GM12873 (cell line): ENCODE results near the gene LY86.

Experiments
- CTCF ChIP-seq: IDR thresholded peaks from 2 replicates; pipeline ENCODE4 v1.5.1; 2012; ENCODE audit warnings: low read depth, mild to moderate bottlenecking, moderate library complexity, low read length, control low read depth; ENCODE audit not compliant: insufficient read depth; ENCODE audit errors: missing control alignments

Gene LY86

GRCh38 chr6:6657820-6658217 is 69.3 kb downstream of the LY86 start:
- TF ChIP-seq CTCF, result no peak

- no peak for TF ChIP-seq CTCF
These were observed 71.2 kb downstream of the LY86 start for GRCh38 chr6:6659600-6660327.

GRCh38 chr6:6660339-6661045 is 72.0 kb downstream of the LY86 start:
- no peak for TF ChIP-seq CTCF

GRCh38 chr6:6661191-6661590 is 72.7 kb downstream of the LY86 start:
- TF ChIP-seq CTCF, result no peak

GRCh38 chr6:6661684-6662083 is 73.2 kb downstream of the LY86 start:
- TF ChIP-seq CTCF, result no peak

- TF ChIP-seq CTCF, result no peak
These were observed 75.1 kb downstream of the LY86 start for GRCh38 chr6:6663421-6664135.

GRCh38 chr6:6665555-6666243 is 77.2 kb downstream of the LY86 start:
- no peak for TF ChIP-seq CTCF
